Activated CD8-positive, alpha-beta memory T cell treated with anti-CD3 and anti-CD28 coated beads for 4 hours (primary cell): ENCODE data around the gene SEC16A.
"Not testable (repeated sequence)": the region's sequence is repeated elsewhere in the genome, so short reads cannot be mapped to it uniquely, and the experiment has no call there.

Experiments used
- DNase-seq, 2 donors: peaks; one replicate each; pipeline ENCODE4 v3.0.0-alpha.2; 2020; ENCODE audit warnings: low read depth in 2 of 2

The SEC16A gene

GRCh38 chr9:136422876-136423275 is 60.0 kb downstream of the SEC16A start:
- DNase-seq = no peak

GRCh38 chr9:136421791-136422190 is 61.0 kb downstream of the SEC16A start:
- no peak for DNase-seq

- DNase-seq = no peak
Measured at GRCh38 chr9:136419092-136419420, 63.8 kb downstream of the SEC16A start.

- DNase-seq = no peak
Measured at GRCh38 chr9:136418182-136419091, 64.4 kb downstream of the SEC16A start.

- DNase-seq = no peak
Measured at GRCh38 chr9:136416914-136417313, 65.9 kb downstream of the SEC16A start.

- DNase-seq = no peak
Measured at GRCh38 chr9:136416427-136416826, 66.4 kb downstream of the SEC16A start.

GRCh38 chr9:136412962-136413361 is 69.9 kb downstream of the SEC16A start:
- DNase-seq = no peak

GRCh38 chr9:136411378-136411777 is 71.5 kb downstream of the SEC16A start:
- no peak for DNase-seq

GRCh38 chr9:136410500-136411287 is 72.1 kb downstream of the SEC16A start, which contains the start of the genes ENTR1 and PMPCA:
TSS of gene ENTR1 (minus strand) at chr9:136410614. CDS start at chr9:136410397, 217 bp downstream.
TSS of gene PMPCA (plus strand) at chr9:136410658. CDS start at chr9:136410669, 11 bp downstream.
- peak; percentile 94 to 98 for DNase-seq

GRCh38 chr9:136409557-136410455 is 73.0 kb downstream of the SEC16A start:
- DNase-seq = no peak

GRCh38 chr9:136407911-136408310 is 74.9 kb downstream of the SEC16A start:
- no peak for DNase-seq

- not testable (repeated sequence) for DNase-seq
Measured at GRCh38 chr9:136407061-136407460, 75.8 kb downstream of the SEC16A start.

GRCh38 chr9:136405904-136406303 is 76.9 kb downstream of the SEC16A start:
- not testable (repeated sequence) for DNase-seq

- no peak for DNase-seq
Measured at GRCh38 chr9:136405481-136405880, 77.4 kb downstream of the SEC16A start.

- DNase-seq = no peak
Measured at GRCh38 chr9:136404801-136405136, 78.1 kb downstream of the SEC16A start.

GRCh38 chr9:136403915-136404800 is 78.7 kb downstream of the SEC16A start:
- DNase-seq = no peak

GRCh38 chr9:136403538-136403914 is 79.3 kb downstream of the SEC16A start:
- DNase-seq = peak; percentile 57 to 71

- no peak for DNase-seq
Measured at GRCh38 chr9:136402067-136402466, 80.8 kb downstream of the SEC16A start.

- no peak for DNase-seq
Measured at GRCh38 chr9:136401173-136401922, 81.5 kb downstream of the SEC16A start.
